Transverse colon (tissue), 4 donors: ENCODE results near the gene TUBB2B. TPM values are rescaled to one million over a fixed set of nuclear protein-coding genes. Genes with fewer than 3 reads are reported as not detected.

Experiments used
- DNase-seq: peaks from one replicate; pipeline ENCODE4 v3.0.0-alpha.2; 2019
- H3K27ac ChIP-seq, 4 donors: fragments of 200-600 bp; sonication (generic); 2 replicates each; pipeline ENCODE4 v1.5.1; 2016 to 2018; ENCODE audit warnings: inconsistent platforms in 4 of 4
- H3K27me3 ChIP-seq: fragments of 200-600 bp; sonication (generic); 2 replicates; pipeline ENCODE4 v1.5.1; 2017; ENCODE audit warnings: inconsistent platforms
- H3K36me3 ChIP-seq, 4 donors: fragments of 200-600 bp; sonication (generic); 2 replicates each; pipeline ENCODE4 v1.5.1; 2017 to 2019; ENCODE audit warnings: inconsistent platforms in 4 of 4
- H3K4me1 ChIP-seq, 4 donors: fragments of 200-600 bp; sonication (generic); 2 replicates each; pipeline ENCODE4 v1.5.1; 2017 to 2020; ENCODE audit warnings: inconsistent platforms in 4 of 4
- H3K4me3 ChIP-seq, 4 donors: fragments of 200-600 bp; sonication (generic); 1 replicate in 1 of 4; 2 replicates in 3 of 4; pipeline versions ENCODE4 v1.5.1 to v1.6.1; 2017 to 2019; ENCODE audit warnings: inconsistent platforms in 4 of 4
- H3K9me3 ChIP-seq, 2 donors: fragments of 200-600 bp; sonication (generic); 2 replicates each; pipeline ENCODE4 v1.5.1; 2017 to 2019; ENCODE audit warnings: inconsistent platforms in 2 of 2
- CTCF ChIP-seq, 5 experiments: fragments of 200-600 bp in 3 of 5; fragments of 450-650 bp in 2 of 5; sonication (generic) in 3 of 5; IDR thresholded peaks; 1 replicate in 2 of 5; 2 replicates in 3 of 5; pipeline ENCODE4 v1.5.1; 2016 to 2017; ENCODE audit warnings: antibody characterized with exemption in 5 of 5, inconsistent platforms in 3 of 5, mild to moderate bottlenecking in 2 of 5, moderate library complexity in 1 of 5
- EP300 ChIP-seq: sonication (generic); formaldehyde crosslinking; IDR thresholded peaks from one replicate; pipeline ENCODE4 v1.6.1; 2017; ENCODE audit warnings: antibody characterized with exemption, low read depth
- POLR2A ChIP-seq: fragments of 450-650 bp; IDR thresholded peaks from one replicate; pipeline ENCODE4 v1.6.1; 2016; ENCODE audit warnings: antibody characterized with exemption, mild to moderate bottlenecking, moderate library complexity
- POLR2AphosphoS5 ChIP-seq, 3 donors: sonication (generic); formaldehyde crosslinking; IDR thresholded peaks; one replicate each; pipeline ENCODE4 v1.6.1; 2016; ENCODE audit warnings: antibody characterized with exemption in 3 of 3
- WGBS, 2 donors: methylation state at CpG; one replicate each; pipeline ENCODE4 v1.1.5; 2018; ENCODE audit warnings: low coverage in 1 of 2; 5-methylcytosine and 5-hydroxymethylcytosine counted together
- in situ Hi-C, 4 donors: fragments of 200-750 bp; cut with MboI; loops; one replicate each; pipeline versions ENCODE4 v1.15.0 to v1.15.1; 2017; ENCODE audit warnings: low sequenced_read_pairs in 3 of 4, low pct_ligation_motif_present in 1 of 4, low pct_unique_long_range_greater_than_20kb in 1 of 4
- intact Hi-C: fragments of 100-400 bp; cut with DNase I; formaldehyde crosslinking; loops from one replicate; pipeline ENCODE4 v1.15.1; 2023; ENCODE audit warnings: low total_unique reads
- total RNA-seq, 4 donors: library from RNA; depleted of rRNA; stranded (reverse); fragments of >200 nt; gene quantifications; one replicate each; pipeline ENCODE4 v1.1.0, GENCODE V29; 2016

TUBB2B gene
- total RNA-seq, 4 donors from 2014 or later, result 2.9 to 14.9 (median 9.4) TPM

GRCh38 chr6:3260772-3261517, 33.5 kb upstream of the TUBB2B start:
- WGBS, 2 donors, result 61 to 84% methylated on average over 3 to 17 of the region's 17 CpGs
- H3K4me1 ChIP-seq, result peaks cover 15 to 26% (median 23%) of the 10 kb centered on the region in 4 donors
- H3K9me3 ChIP-seq, result no peaks in the 10 kb centered on the region
- peaks cover 0 to 3% (median 0%) of the 10 kb centered on the region in 4 donors for H3K36me3 ChIP-seq
- TF ChIP-seq CTCF (IDR thresholded peaks at IDR 0.05) (no peak), POLR2AphosphoS5 (IDR thresholded peaks at IDR 0.05) (no peak), POLR2A (no peak), EP300 (no peak)
- in situ Hi-C loops, result no loop called here
- DNase-seq, result no peak
- no peaks in the 10 kb centered on the region for H3K27me3 ChIP-seq
- intact Hi-C loops, result no loop called here
- H3K27ac ChIP-seq, result no peak overlapping the region
- H3K4me3 ChIP-seq, result no peak overlapping the region

- 78% methylated on average over 14 of the region's 14 CpGs; no CpG with 5 or more reads in 1 of the 2 donors for WGBS, 2 donors
- Histone ChIP-seq H3K36me3 (peaks cover 0 to 3% (median 0%) of the 10 kb centered on the region in 4 donors), H3K9me3 (no peaks in the 10 kb centered on the region), H3K4me3 (no peak overlapping the region), H3K27ac (no peak overlapping the region), H3K4me1 (peaks cover 15 to 26% (median 23%) of the 10 kb centered on the region in 4 donors), H3K27me3 (no peaks in the 10 kb centered on the region)
- in situ Hi-C loops, result no loop called here
- DNase-seq, result no peak
- TF ChIP-seq POLR2A (no peak), EP300 (no peak), POLR2AphosphoS5 (IDR thresholded peaks at IDR 0.05) (no peak), CTCF (IDR thresholded peaks at IDR 0.05) (no peak)
- intact Hi-C loops, result no loop called here
Measured at GRCh38 chr6:3260296-3260695, 32.8 kb upstream of the TUBB2B start.

- WGBS, 2 donors, result 1% methylated on average over 21 of the region's 21 CpGs; no CpG with 5 or more reads in 1 of the 2 donors
- Histone ChIP-seq H3K36me3 (peaks cover 0 to 3% (median 0%) of the 10 kb centered on the region in 4 donors), H3K4me3 (peak overlapping the region; percentile 71 to 90 (median 88)), H3K9me3 (no peaks in the 10 kb centered on the region), H3K27me3 (no peaks in the 10 kb centered on the region), H3K4me1 (peaks cover 15 to 26% (median 23%) of the 10 kb centered on the region in 4 donors), H3K27ac (peak overlapping the region; percentile 82 to 87 (median 86))
- intact Hi-C loops (no loop called here), in situ Hi-C loops (loop anchor here in 1 of 4 donors (10.0 kb wide), 1 partner anchor 135 kb away; no protein-coding TSS in a partner anchor)
- TF ChIP-seq POLR2A (no peak), EP300 (no peak), CTCF (IDR thresholded peaks at IDR 0.05) (no peak), POLR2AphosphoS5 (IDR thresholded peaks at IDR 0.05) (no peak)
- DNase-seq, result peak; percentile 49
Measured at GRCh38 chr6:3259491-3259958, 32.1 kb upstream of the TUBB2B start.

- in situ Hi-C loops, result loop anchor here in 1 of 4 donors (10.0 kb wide), 1 partner anchor 134 kb away; no protein-coding TSS in a partner anchor
- intact Hi-C loops, result no loop called here
- WGBS, 2 donors, result 1% methylated on average over 23 of the region's 80 CpGs; no CpG with 5 or more reads in 1 of the 2 donors
Measured at GRCh38 chr6:3258720-3259490, 31.5 kb upstream of the TUBB2B start, which contains the start of gene PSMG4. Gene PSMG4, plus strand, starts transcription at chr6:3258947. Its CDS starts 76 bp downstream, at chr6:3259023.

More at GRCh38 chr6:3258720-3259490, 31.5 kb upstream of the TUBB2B start, which contains the start of gene PSMG4:
- peaks cover 0 to 2% (median 0%) of the 10 kb centered on the region in 4 donors for H3K36me3 ChIP-seq
- TF ChIP-seq CTCF (IDR thresholded peaks at IDR 0.05) (no peak), POLR2A (peak; percentile 65), EP300 (no peak), POLR2AphosphoS5 (IDR thresholded peaks at IDR 0.05) (peak; percentile 78 to 85 (median 83))
- H3K4me3 ChIP-seq, result peak within 1 kb of the TSS; percentile 71 to 90 (median 88)
- H3K27me3 ChIP-seq, result no peaks in the 10 kb centered on the region
- H3K9me3 ChIP-seq, result no peaks in the 10 kb centered on the region
- peak; percentile 98 for DNase-seq
- peak within 1 kb of the TSS; percentile 82 to 87 (median 86) for H3K27ac ChIP-seq
- peaks cover 15 to 26% (median 23%) of the 10 kb centered on the region in 4 donors for H3K4me1 ChIP-seq
